ENCODE measurements around the gene AIFM1. TPM values are rescaled to one million over a fixed set of nuclear protein-coding genes. Genes with fewer than 3 reads are reported as not detected.
A peak's percentile ranks its signal among the peaks of the same experiment; 100 is the strongest.

Gene AIFM1
- total and polyA plus RNA-seq, 2 donors (not counting 3 experiments of a cell fraction or from before 2014, with no cell fraction given), result 23.7 to 29.7 TPM

DNA sequence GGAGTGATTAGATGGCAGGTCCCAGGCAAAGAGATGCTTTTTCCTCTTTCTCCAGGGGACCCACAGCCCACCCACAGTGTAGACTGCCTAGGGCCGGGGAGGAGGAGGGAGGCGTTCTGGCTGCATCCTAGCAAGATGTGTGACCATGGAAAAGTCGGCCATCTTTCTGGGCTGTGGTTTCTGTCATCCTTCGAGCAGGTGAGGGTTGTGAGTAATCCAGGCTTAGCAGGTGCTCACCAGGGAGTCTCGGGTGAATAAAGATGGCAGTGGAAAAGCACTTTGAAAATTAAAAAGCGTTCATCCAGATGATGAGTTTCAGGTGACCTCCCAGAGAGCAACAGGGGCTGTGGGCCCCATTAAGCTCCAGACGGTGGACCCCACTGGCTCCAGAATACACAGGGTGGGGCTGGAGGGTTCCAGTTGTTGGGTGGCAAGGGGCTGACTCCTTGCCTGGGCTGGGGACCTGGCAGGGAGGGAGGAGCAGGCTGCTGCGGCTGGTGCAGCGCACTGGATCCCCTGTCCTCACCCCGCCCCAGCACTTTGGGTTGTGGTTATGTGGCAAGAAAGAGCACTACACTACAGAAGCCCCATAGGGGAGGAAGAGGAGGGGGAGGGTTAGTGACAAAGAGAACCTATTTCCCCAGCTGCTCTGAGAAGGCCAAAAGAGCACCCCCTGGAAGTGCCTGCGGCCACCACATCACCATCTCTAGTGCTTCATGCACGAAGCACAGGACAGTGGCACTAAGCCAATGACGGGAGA is 79.0 kb downstream of the AIFM1 start:
- Histone ChIP-seq H3K36me3 (ENCODE audit: control insufficient read depth in 2 of 2, extremely low read depth in 1 of 2, insufficient read depth in 2 of 2, low read length in 2 of 2) (no peaks in the 10 kb centered on the region), H3K27me3 (ENCODE audit: control insufficient read depth in 2 of 2, insufficient read depth in 2 of 2, low read length in 2 of 2) (no peaks in the 10 kb centered on the region), H3K9me1 (replicated peaks; ENCODE audit: control insufficient read depth, extremely low read depth, insufficient read depth, low read length) (no peaks in the 10 kb centered on the region), H3K27ac (ENCODE audit: insufficient read depth, low read depth, low read length) (peak overlapping the region; percentile 94), H3K9ac (replicated peaks; ENCODE audit: extremely low read depth, insufficient read depth, low read length) (peak overlapping the region; percentile 57), H3K79me2 (ENCODE audit: control insufficient read depth, insufficient read depth, low read length) (peaks cover 51% of the 10 kb centered on the region), H4K20me1 (replicated peaks; ENCODE audit: control insufficient read depth, extremely low read depth, insufficient read depth, low read length) (no peaks in the 10 kb centered on the region), H3K9me3 (replicated peaks; ENCODE audit: control insufficient read depth, insufficient read depth, low read length) (no peaks in the 10 kb centered on the region), H3K4me3 (replicated peaks in 1 of 3; ENCODE audit: insufficient read depth in 1 of 3, low read depth in 1 of 3, low read length in 3 of 3) (no peak overlapping the region), H3K4me2 (ENCODE audit: insufficient read depth, low read length) (no peak overlapping the region), H3K4me1 (ENCODE audit: control insufficient read depth, extremely low read depth, insufficient read depth, low read length) (peaks cover 44% of the 10 kb centered on the region), H2AFZ (ENCODE audit: low read depth, low read length) (no peak overlapping the region)
- ChIA-PET POLR2A (interaction anchor here (1.1 to 1.5 kb wide), 2 partner anchors 23 to 87 kb away, joined by 3 to 5 read pairs; no protein-coding TSS in a partner anchor), CTCF (interaction anchor here (1.3 to 2.5 kb wide), 3 partner anchors 9 to 34 kb away, joined by 3 to 24 read pairs (median 7); no protein-coding TSS in a partner anchor)
- intact Hi-C loops (cut with micrococcal nuclease), result no loop called here
- TF ChIP-seq FOS (IDR thresholded peaks at IDR 0.05; ENCODE audit: borderline replicate concordance, insufficient read depth, low read length) (no peak), MYC (IDR thresholded peaks at IDR 0.05; ENCODE audit: low read depth, low read length) (no peak), POLR2AphosphoS5 (IDR thresholded peaks at IDR 0.05; ENCODE audit: insufficient read depth, low read depth, low read length) (no peak), EZH2 (IDR thresholded peaks at IDR 0.05; ENCODE audit: borderline replicate concordance, low read depth, low read length, severe bottlenecking) (no peak), JUN (IDR thresholded peaks at IDR 0.05; ENCODE audit: borderline replicate concordance, insufficient read depth, insufficient read length, low read depth) (no peak), GATA2 (IDR thresholded peaks at IDR 0.05; ENCODE audit: insufficient read depth, insufficient read length, low read depth, low read length) (no peak), POLR2A (IDR thresholded peaks at IDR 0.05; ENCODE audit: low read depth, low read length) (no peak)
- TF ChIP-seq, protein P1, sequence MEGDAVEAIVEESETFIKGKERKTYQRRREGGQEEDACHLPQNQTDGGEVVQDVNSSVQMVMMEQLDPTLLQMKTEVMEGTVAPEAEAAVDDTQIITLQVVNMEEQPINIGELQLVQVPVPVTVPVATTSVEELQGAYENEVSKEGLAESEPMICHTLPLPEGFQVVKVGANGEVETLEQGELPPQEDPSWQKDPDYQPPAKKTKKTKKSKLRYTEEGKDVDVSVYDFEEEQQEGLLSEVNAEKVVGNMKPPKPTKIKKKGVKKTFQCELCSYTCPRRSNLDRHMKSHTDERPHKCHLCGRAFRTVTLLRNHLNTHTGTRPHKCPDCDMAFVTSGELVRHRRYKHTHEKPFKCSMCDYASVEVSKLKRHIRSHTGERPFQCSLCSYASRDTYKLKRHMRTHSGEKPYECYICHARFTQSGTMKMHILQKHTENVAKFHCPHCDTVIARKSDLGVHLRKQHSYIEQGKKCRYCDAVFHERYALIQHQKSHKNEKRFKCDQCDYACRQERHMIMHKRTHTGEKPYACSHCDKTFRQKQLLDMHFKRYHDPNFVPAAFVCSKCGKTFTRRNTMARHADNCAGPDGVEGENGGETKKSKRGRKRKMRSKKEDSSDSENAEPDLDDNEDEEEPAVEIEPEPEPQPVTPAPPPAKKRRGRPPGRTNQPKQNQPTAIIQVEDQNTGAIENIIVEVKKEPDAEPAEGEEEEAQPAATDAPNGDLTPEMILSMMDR (IDR thresholded peaks at IDR 0.05; ENCODE audit: extremely low read depth in 1 of 2, insufficient read depth in 1 of 2, low read depth in 1 of 2, low read length in 2 of 2), result no peak
- TF ChIP-seq, protein P2, sequence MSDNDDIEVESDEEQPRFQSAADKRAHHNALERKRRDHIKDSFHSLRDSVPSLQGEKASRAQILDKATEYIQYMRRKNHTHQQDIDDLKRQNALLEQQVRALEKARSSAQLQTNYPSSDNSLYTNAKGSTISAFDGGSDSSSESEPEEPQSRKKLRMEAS (IDR thresholded peaks at IDR 0.05; ENCODE audit: insufficient read depth, insufficient read length), result no peak
- BruUV-seq (replicated peaks), result no TSS peak
- dilution Hi-C loops (cut with MboI; ENCODE audit: extremely low pct_ligation_motif_present, low sequenced_read_pairs), result no loop called here
- DNase-seq (ENCODE audit: low read depth, low spot score) (no peak), FAIRE-seq (no peak)

All from endothelial cell of umbilical vein (primary cell).